GM13977 (cell line): ENCODE data around the gene KDM7A.
A peak's percentile ranks its signal among the peaks of the same experiment; 100 is the strongest.
"Not testable (repeated sequence)": the region's sequence is repeated elsewhere in the genome, so short reads cannot be mapped to it uniquely, and the experiment has no call there.

Source experiments
- DNase-seq: peaks from one replicate; pipeline ENCODE4 v3.0.0; 2012; ENCODE audit warnings: low spot score
- CTCF ChIP-seq: IDR thresholded peaks from 2 replicates; pipeline ENCODE4 v1.5.1; 2012; ENCODE audit warnings: mild to moderate bottlenecking, control low read depth; ENCODE audit not compliant: insufficient read depth; ENCODE audit errors: extremely low read depth, missing control alignments
- in situ Hi-C: fragments of 300-500 bp; cut with MboI; formaldehyde crosslinking; loops from one replicate; pipeline ENCODE4 v1.12.0; 2022; ENCODE audit warnings: low sequenced_read_pairs, low pct_unique_long_range_greater_than_20kb, mixed read lengths, inconsistent platforms; ENCODE audit not compliant: unreplicated experiment

KDM7A gene

DNA sequence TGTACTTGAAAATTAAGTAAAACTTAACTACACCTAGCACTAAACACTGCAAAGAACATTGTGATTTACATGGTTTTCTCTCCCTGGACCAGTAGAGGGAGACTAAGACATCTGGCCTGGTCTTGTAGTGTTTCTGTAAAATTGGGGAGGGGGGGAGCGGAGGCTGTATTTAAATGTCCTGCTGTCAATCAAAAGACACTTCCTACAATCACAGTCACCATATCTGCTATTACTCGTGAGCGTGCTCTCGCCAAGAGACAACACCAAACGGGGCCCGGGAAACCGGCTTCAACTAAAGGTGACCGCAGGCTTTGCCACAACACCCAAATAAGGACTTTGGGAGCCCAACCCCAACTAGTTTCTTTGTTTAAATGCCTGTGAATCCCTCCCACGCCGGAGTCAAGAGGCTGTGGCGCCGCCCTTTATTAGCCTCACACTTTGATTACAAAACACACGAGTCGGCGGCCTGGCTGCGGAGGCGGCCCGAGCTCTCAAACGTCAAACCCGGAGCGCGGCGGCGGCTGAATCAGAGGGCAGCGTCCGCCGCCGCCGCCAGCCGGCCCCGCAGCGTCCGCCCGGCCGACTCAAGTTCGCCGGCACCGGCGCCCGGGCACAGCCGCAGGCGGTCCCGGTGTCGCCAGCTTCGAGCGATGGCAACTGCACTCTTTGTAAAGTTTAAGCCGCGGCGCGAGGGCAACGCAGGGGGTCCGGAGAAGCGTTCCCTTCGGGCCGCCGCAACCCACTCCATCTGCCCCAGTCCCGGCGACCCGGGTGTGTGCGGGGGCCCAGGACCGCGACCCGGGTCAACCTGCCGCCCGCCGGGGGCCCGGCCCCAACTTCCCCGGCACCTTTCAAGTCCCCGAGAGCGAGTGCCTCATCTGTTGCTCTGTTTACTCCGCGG lies 1.3 kb downstream of the KDM7A start:
- in situ Hi-C loops: no loop called here
- TF ChIP-seq CTCF: peak; percentile 77
- DNase-seq: peak; percentile 89

DNA sequence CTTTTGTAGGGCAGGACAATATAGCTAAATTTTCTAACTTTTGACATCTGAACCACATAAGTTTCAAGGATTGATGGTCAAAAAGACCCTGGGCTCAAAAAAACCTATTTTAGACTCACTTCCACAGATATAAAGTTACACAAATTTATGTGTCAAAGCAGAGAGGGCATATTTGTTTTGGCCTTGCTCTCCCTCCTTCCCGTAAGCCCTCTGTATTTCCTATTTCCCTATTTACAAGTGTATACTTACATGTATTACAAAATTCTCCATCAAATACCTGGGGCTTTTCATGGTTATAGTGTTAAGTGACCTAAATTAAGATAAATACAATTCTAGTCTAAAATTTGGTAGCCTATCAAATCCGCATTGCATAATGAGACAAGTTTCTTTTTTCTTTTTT lies 2.6 kb downstream of the KDM7A start:
- TF ChIP-seq CTCF: no peak
- in situ Hi-C loops: no loop called here

DNA sequence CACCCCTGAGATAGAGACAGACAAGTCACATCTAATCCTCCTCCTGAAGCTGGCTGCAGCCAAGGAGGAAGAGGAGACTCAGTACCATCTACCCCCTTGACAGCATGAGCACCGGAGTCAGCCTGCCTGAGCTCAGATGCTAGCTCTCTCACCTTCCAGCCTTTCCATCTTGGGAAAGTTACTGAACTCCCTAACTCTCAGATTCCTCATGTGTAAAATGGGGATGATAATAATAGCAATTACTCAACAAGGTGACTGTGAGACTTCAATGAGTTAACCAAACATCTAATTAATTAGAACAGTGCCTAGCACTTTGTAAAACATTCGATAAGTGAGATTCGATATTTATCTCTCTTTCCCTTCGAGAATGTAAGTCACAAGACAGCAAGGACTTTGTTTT lies 6.4 kb downstream of the KDM7A start:
- DNase-seq: no peak
- in situ Hi-C loops: no loop called here
- no peak for TF ChIP-seq CTCF

More for the DNA sequence above, 2.6 kb downstream of the KDM7A start:
- DNase-seq: no peak

DNA sequence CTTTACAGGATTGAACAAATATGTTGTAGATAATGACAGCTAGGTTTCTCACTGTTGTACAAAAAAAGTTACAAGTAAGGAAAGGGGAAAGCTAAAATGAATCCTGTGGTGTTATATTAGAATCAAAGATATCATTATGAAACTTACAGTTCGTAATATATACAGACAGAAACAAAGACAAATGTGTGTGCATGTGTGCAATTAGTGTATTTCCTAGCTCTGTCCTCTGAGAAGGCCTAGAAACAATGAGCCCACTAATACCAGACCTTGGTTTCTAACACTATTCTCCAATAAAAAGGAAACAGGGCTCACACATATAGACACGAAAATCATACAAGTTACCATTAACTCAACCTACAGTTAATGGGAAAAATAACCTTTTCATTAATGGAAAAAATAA lies 8.0 kb downstream of the KDM7A start:
- in situ Hi-C loops: loop anchor here (10.0 kb wide), 1 partner anchor 136 kb away; no protein-coding TSS in a partner anchor
- no peak for TF ChIP-seq CTCF
- no peak for DNase-seq

GRCh38 chr7:140165422-140165821 lies 11.4 kb downstream of the KDM7A start:
- in situ Hi-C loops: loop anchor here (10.0 kb wide), 1 partner anchor 139 kb away; no protein-coding TSS in a partner anchor
- TF ChIP-seq CTCF: no peak
- no peak for DNase-seq

- in situ Hi-C loops: loop anchor here (10.0 kb wide), 1 partner anchor 143 kb away; no protein-coding TSS in a partner anchor
Measured at GRCh38 chr7:140162081-140162480, 14.7 kb downstream of the KDM7A start.

DNA sequence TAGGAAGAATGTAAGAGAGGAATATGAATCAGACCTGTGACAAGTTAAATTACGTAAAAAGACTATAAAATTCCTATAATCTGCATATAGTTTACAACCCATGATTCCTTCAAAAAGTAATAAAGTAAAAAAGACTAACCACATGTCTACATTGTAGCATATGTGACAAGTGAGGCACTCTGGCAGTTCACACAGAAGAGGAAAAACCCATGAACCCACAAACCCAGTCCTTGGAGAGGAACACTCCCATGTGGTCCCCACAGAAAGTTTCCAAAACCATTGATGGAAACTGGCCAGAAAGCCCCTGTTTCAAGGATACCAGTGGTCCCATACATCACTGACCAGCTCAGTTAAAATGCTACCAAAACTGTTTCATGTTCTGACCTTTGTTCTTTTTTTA lies 15.7 kb downstream of the KDM7A start:
- no peak for TF ChIP-seq CTCF
- in situ Hi-C loops: loop anchor here (10.0 kb wide), 1 partner anchor 144 kb away; no protein-coding TSS in a partner anchor
- DNase-seq: no peak

More at GRCh38 chr7:140162081-140162480, 14.7 kb downstream of the KDM7A start:
- DNase-seq: not testable (repeated sequence)
